Activated CD8-positive, alpha-beta T cell treated with anti-CD3 and anti-CD28 coated beads for 36 hours (primary cell): ENCODE measurements around the gene GPSM1. TPM values are rescaled to one million over a fixed set of nuclear protein-coding genes. Genes with fewer than 3 reads are reported as not detected.
A peak's percentile ranks its signal among the peaks of the same experiment; 100 is the strongest.

Experiments
- ATAC-seq: fragments of 200-7000 bp; cut with Tn5 transposase; one replicate; pipeline ENCODE4 v1.10.0; 2021; ENCODE audit warnings: mild to moderate bottlenecking, moderate library complexity
- CTCF ChIA-PET: fragments of 350-600 bp; sonication (Branson Sonifier 250); formaldehyde crosslinking; loops from one replicate; lab custom pipeline; 2021; ENCODE audit warnings: antibody characterized with exemption; lab: Charles Lee
- POLR2A ChIA-PET: fragments of 350-600 bp; sonication (Branson Sonifier 250); formaldehyde crosslinking; loops from one replicate; lab custom pipeline; 2021; ENCODE audit warnings: antibody characterized with exemption; lab: Charles Lee
- DNase-seq: peaks from one replicate; pipeline ENCODE4 v3.0.0-alpha.2; 2020
- H3K27ac Mint-ChIP-seq: one replicate; pipeline ENCODE4 v1.8.0; 2021; ENCODE audit warnings: mild to moderate bottlenecking, mixed read lengths
- H3K27me3 Mint-ChIP-seq: one replicate; pipeline ENCODE4 v1.8.0; 2021; ENCODE audit warnings: mixed read lengths
- H3K36me3 Mint-ChIP-seq: one replicate; pipeline ENCODE4 v1.8.0; 2021; ENCODE audit warnings: low read depth, mixed read lengths
- H3K4me1 Mint-ChIP-seq: one replicate; pipeline ENCODE4 v1.8.0; 2021; ENCODE audit warnings: low read depth, mixed read lengths
- H3K4me3 Mint-ChIP-seq: one replicate; pipeline ENCODE4 v1.8.0; 2021; ENCODE audit warnings: mild to moderate bottlenecking, moderate library complexity, mixed read lengths
- H3K9me3 Mint-ChIP-seq: one replicate; pipeline ENCODE4 v1.8.0; 2021; ENCODE audit warnings: mixed read lengths
- CTCF ChIP-seq: fragments of 200-600 bp; IDR thresholded peaks from one replicate; pipeline ENCODE4 v1.8.0; 2022; ENCODE audit warnings: antibody characterized with exemption, mild to moderate bottlenecking
- intact Hi-C: fragments of 100-400 bp; cut with micrococcal nuclease; formaldehyde crosslinking; loops from one replicate; pipeline ENCODE4 v1.10.0; 2022
- total RNA-seq, 2 experiments: library from RNA; stranded (reverse); gene quantifications; one replicate each; pipeline ENCODE4 v1.2.3, GENCODE V29; 2021

The GPSM1 gene
- total RNA-seq, 2 experiments from 2014 or later: 8.8 to 10.0 TPM

DNA sequence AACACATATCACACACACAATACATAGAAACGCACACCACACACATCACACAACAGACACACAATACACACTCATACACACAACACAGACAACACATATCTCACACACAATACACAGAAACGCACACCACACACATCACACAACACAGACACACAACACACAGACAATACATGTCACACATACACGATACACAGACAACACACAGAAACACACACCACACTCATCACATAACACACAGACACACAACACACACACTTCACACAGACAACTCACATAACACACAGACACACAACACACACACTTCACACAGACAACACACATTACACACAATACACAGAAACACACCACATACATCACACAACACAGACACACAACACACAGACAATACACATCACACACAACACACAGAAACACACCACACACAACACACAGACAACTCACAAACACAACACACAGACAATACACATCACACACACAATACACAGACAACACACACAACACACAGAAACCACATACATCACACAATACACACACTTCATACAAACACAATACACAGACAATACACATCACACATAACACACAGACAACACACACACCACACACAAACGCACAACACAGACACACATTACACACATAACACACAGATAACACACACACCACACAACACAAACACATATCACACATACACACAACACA lies 19.2 kb upstream of the GPSM1 start:
- no peak overlapping the region for H3K4me3 Mint-ChIP-seq
- DNase-seq: no peak
- intact Hi-C loops: no loop called here
- ChIA-PET POLR2A (no interaction called here), CTCF (no interaction called here)
- no peaks in the 10 kb centered on the region for H3K9me3 Mint-ChIP-seq
- H3K27ac Mint-ChIP-seq: no peak overlapping the region
- H3K27me3 Mint-ChIP-seq: peaks cover 5% of the 10 kb centered on the region
- ATAC-seq: no peak
- no peaks in the 10 kb centered on the region for H3K36me3 Mint-ChIP-seq
- TF ChIP-seq CTCF: no peak
- H3K4me1 Mint-ChIP-seq: peaks cover 5% of the 10 kb centered on the region

DNA sequence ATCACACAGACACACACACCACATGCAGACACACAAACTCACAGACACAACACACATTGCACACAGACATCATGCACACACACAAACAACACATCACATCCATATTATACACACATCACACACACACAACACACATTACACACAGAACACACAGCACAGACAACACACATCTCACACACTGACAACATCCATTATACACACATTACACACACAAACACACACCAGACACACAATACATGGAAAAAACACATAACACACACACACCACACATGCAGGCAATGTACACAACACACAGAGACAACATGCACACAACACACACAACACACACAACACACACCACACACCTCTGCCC lies 18.7 kb upstream of the GPSM1 start:
- no peaks in the 10 kb centered on the region for H3K9me3 Mint-ChIP-seq
- H3K27me3 Mint-ChIP-seq: peaks cover 5% of the 10 kb centered on the region
- H3K4me1 Mint-ChIP-seq: peaks cover 5% of the 10 kb centered on the region
- DNase-seq (no peak), ATAC-seq (no peak)
- CTCF ChIA-PET: no interaction called here
- TF ChIP-seq CTCF: no peak
- no peak overlapping the region for H3K27ac Mint-ChIP-seq
- no peaks in the 10 kb centered on the region for H3K36me3 Mint-ChIP-seq
- intact Hi-C loops: no loop called here
- POLR2A ChIA-PET: no interaction called here
- H3K4me3 Mint-ChIP-seq: no peak overlapping the region

DNA sequence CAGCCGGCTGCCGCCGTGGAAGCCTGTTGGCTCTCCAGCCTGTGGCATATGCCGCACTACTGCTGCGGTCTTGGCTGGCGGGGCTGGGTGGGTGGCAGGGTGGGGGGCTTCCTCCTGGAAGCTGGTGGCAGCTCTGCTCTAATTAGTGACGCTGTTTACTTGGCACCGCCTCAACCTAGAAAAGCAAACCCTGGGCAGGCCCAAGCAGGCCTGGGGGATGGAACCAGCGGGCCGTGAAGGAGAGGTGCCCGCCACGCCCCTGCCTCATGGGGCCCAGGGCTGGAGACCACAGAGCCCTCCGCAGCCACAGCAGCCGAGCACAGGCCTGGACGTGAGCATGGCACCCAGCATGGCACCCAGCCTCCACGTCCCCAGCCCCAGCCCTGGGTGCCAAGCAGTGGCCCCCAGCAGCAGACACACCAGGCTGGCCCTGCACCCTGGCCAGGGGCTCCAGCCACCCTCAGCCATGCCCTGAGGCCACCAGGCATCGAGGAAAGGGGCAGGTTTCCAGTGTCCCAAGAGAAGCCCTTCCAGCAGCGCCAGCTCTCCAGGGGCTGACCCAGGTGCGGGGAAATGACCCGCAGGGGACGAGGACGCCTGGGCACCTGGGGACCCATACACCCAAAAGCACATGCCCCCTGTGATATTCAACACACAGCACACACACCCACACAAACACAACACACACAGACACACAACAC lies 18.1 kb upstream of the GPSM1 start:
- H3K4me3 Mint-ChIP-seq: no peak overlapping the region
- ChIA-PET CTCF (no interaction called here), POLR2A (no interaction called here)
- H3K27ac Mint-ChIP-seq: no peak overlapping the region
- no peaks in the 10 kb centered on the region for H3K36me3 Mint-ChIP-seq
- H3K27me3 Mint-ChIP-seq: peaks cover 5% of the 10 kb centered on the region
- ATAC-seq (peak; percentile 6), DNase-seq (peak; percentile 27)
- H3K9me3 Mint-ChIP-seq: no peaks in the 10 kb centered on the region
- peaks cover 5% of the 10 kb centered on the region for H3K4me1 Mint-ChIP-seq
- no peak for TF ChIP-seq CTCF
- intact Hi-C loops: no loop called here

DNA sequence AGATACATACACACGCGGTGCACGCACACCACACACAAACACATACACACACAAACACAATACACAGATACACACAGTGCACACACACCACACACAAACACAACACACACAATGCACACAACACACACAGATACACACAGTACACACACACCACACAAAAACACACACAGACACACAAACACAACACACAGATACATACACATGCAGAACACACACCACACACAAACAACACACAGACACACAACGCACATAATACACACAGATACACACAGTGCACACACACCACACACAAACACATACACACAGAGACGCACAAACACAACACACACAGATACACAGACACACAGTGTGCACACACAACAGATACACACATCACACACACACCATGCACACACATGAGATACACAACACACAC lies 17.5 kb upstream of the GPSM1 start:
- intact Hi-C loops: loop anchor here (10.0 kb wide), 1 partner anchor 95 kb away; the partner anchor contains the start of gene SNAPC4
- H3K4me3 Mint-ChIP-seq: no peak overlapping the region
- H3K27ac Mint-ChIP-seq: no peak overlapping the region
- CTCF ChIA-PET: no interaction called here
- no peak for ATAC-seq
- H3K36me3 Mint-ChIP-seq: no peaks in the 10 kb centered on the region
- H3K4me1 Mint-ChIP-seq: peaks cover 5% of the 10 kb centered on the region
- peaks cover 5% of the 10 kb centered on the region for H3K27me3 Mint-ChIP-seq
- TF ChIP-seq CTCF: no peak
- no peak for DNase-seq
- POLR2A ChIA-PET: no interaction called here
- H3K9me3 Mint-ChIP-seq: peaks cover 5% of the 10 kb centered on the region

DNA sequence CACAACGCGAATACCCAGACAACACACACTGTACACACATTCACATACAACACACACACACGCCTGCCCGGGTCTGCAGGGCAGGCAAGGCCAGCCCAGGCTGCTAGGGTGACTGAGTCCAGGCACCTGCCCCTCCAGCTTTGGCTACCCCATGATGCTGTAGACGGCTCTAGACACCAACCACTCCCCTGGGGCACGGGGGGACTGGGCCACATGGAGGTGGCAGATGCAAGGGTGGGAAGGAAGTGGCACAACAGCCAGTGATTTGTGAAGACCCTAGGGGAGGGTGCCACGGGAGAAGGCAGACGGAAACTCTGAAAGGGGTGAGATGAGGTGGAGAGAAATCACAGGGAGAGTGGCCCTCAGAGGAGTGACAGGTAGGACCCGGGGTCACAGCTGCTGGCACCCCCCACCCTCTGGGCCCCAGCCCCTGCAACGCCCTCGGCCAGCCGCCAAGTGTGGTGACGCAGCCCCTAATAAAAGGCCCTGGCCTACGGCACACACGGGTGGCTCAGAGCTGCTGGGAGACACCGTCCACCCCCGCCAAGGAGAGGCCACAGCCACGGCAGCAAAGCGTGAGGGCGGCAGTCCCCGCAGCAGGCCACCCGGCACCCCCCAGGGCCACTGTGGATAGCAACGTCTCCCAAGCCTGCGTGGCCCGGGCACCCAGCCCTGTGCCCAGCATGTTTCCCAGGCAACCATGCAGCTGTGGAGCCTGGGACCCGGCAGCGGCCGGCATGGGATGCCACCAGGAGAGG lies 16.9 kb upstream of the GPSM1 start:
- Mint-ChIP-seq H3K27me3 (peaks cover 5% of the 10 kb centered on the region), H3K27ac (no peak overlapping the region), H3K4me1 (peaks cover 5% of the 10 kb centered on the region), H3K9me3 (peaks cover 10% of the 10 kb centered on the region), H3K4me3 (no peak overlapping the region), H3K36me3 (no peaks in the 10 kb centered on the region)
- ChIA-PET POLR2A (no interaction called here), CTCF (no interaction called here)
- ATAC-seq (no peak), DNase-seq (no peak)
- intact Hi-C loops: loop anchor here (10.0 kb wide), 1 partner anchor 94 kb away; the partner anchor contains the start of gene SNAPC4
- TF ChIP-seq CTCF: no peak
